Hepatocyte (in vitro differentiated cells): ENCODE results near the gene RASGRP4. TPM values are rescaled to one million over a fixed set of nuclear protein-coding genes. Genes with fewer than 3 reads are reported as not detected.
"Not testable (repeated sequence)": the region's sequence is repeated elsewhere in the genome, so short reads cannot be mapped to it uniquely, and the experiment has no call there.

ENCODE experiments used
- DNase-seq: peaks from one replicate; pipeline ENCODE4 v3.0.0-alpha.2; 2016; ENCODE audit warnings: low spot score
- H2AFZ ChIP-seq: fragments of 200-600 bp; sonication (generic); 2 replicates; pipeline ENCODE4 v1.6.0; 2016; ENCODE audit warnings: antibody characterized with exemption, mild to moderate bottlenecking
- H3K27ac ChIP-seq: fragments of 200-600 bp; sonication (generic); 2 replicates; pipeline ENCODE4 v1.5.1; 2016; ENCODE audit warnings: mild to moderate bottlenecking
- H3K27me3 ChIP-seq: fragments of 200-600 bp; sonication (generic); 2 replicates; pipeline ENCODE4 v1.6.1; 2016
- H3K36me3 ChIP-seq: fragments of 200-600 bp; sonication (generic); replicated peaks from 2 replicates; pipeline ENCODE4 v1.5.1; 2016; ENCODE audit warnings: low read depth; ENCODE audit not compliant: insufficient read depth
- H3K4me1 ChIP-seq: fragments of 200-600 bp; sonication (generic); 2 replicates; pipeline ENCODE4 v1.5.1; 2016; ENCODE audit warnings: mild to moderate bottlenecking, moderate library complexity; ENCODE audit not compliant: insufficient read depth
- H3K4me2 ChIP-seq: fragments of 200-600 bp; sonication (generic); 2 replicates; pipeline ENCODE4 v1.6.0; 2016
- H3K4me3 ChIP-seq: fragments of 200-600 bp; sonication (generic); 2 replicates; pipeline ENCODE4 v1.5.1; 2016; ENCODE audit warnings: mild to moderate bottlenecking
- H3K79me2 ChIP-seq: fragments of 200-600 bp; sonication (generic); 2 replicates; pipeline ENCODE4 v1.6.0; 2017; ENCODE audit warnings: mild to moderate bottlenecking
- H3K9me2 ChIP-seq: fragments of 200-600 bp; sonication (generic); replicated peaks from 2 replicates; pipeline ENCODE4 v1.6.0; 2017; ENCODE audit warnings: mild to moderate bottlenecking; ENCODE audit not compliant: insufficient read depth
- H3K9me3 ChIP-seq: fragments of 200-600 bp; sonication (generic); 2 replicates; pipeline ENCODE4 v1.5.1; 2016; ENCODE audit warnings: low read depth, mild to moderate bottlenecking
- H4K20me1 ChIP-seq: fragments of 200-600 bp; sonication (generic); 2 replicates; pipeline ENCODE4 v1.6.0; 2016; ENCODE audit warnings: mild to moderate bottlenecking; ENCODE audit not compliant: insufficient read depth, poor library complexity, severe bottlenecking
- CTCF ChIP-seq: fragments of 200-600 bp; sonication (generic); IDR thresholded peaks from 2 replicates; pipeline ENCODE4 v1.5.1; 2016; ENCODE audit warnings: antibody characterized with exemption, mild to moderate bottlenecking; ENCODE audit not compliant: poor library complexity
- EZH2 ChIP-seq: fragments of 200-600 bp; sonication (generic); IDR thresholded peaks from 2 replicates; pipeline ENCODE4 v1.6.1; 2016; ENCODE audit warnings: antibody characterized with exemption, mild to moderate bottlenecking, borderline replicate concordance
- EZH2phosphoT487 ChIP-seq: fragments of 200-600 bp; sonication (generic); IDR thresholded peaks from one replicate; pipeline ENCODE4 v1.6.1; 2018; ENCODE audit warnings: antibody characterized with exemption, mild to moderate bottlenecking, low read depth, moderate library complexity; ENCODE audit not compliant: unreplicated experiment, severe bottlenecking
- WGBS: methylation state at CpG from one replicate; pipeline ENCODE4 v1.1.6; 2016; ENCODE audit warnings: low lambda C conversion rate; ENCODE audit errors: missing lambda C conversion rate; 5-methylcytosine and 5-hydroxymethylcytosine counted together
- polyA plus RNA-seq: library from polyadenylated mRNA; unstranded; fragments of >200 nt; fragmentation: Nextera tagmentation; extraction: Ambion mirVana; gene quantifications from 2 replicates; pipeline ENCODE4 v1.2.1, GENCODE V29; 2016
- total RNA-seq: library from RNA; depleted of rRNA; stranded (reverse); fragments of >200 nt; gene quantifications from 2 replicates; pipeline ENCODE4 v1.2.3, GENCODE V29; 2014

Gene RASGRP4
- total and polyA plus RNA-seq, 2 experiments from 2014 or later = 0.07 TPM; not detected in 1

- no peak overlapping the region for H2AFZ ChIP-seq
- H3K4me3 ChIP-seq = no peak overlapping the region
- H3K27me3 ChIP-seq = no peaks in the 10 kb centered on the region
- H3K79me2 ChIP-seq = no peaks in the 10 kb centered on the region
- H3K9me2 ChIP-seq = no peaks in the 10 kb centered on the region
- H3K9me3 ChIP-seq = no peaks in the 10 kb centered on the region
- H3K4me1 ChIP-seq = peaks cover 2% of the 10 kb centered on the region
- H4K20me1 ChIP-seq = no peaks in the 10 kb centered on the region
- TF ChIP-seq CTCF (no peak), EZH2 (no peak), EZH2phosphoT487 (no peak)
- DNase-seq = no peak
- WGBS = 69% methylated on average over 10 of the region's 11 CpGs
- no peak overlapping the region for H3K4me2 ChIP-seq
- no peak overlapping the region for H3K27ac ChIP-seq
- no peaks in the 10 kb centered on the region for H3K36me3 ChIP-seq
Observed at GRCh38 chr19:38412961-38413360, 13.1 kb downstream of the RASGRP4 start.

- Histone ChIP-seq H3K4me1 (no peaks in the 10 kb centered on the region), H2AFZ (no peak overlapping the region), H3K27ac (no peak overlapping the region), H3K4me3 (no peak overlapping the region), H3K4me2 (no peak overlapping the region), H3K36me3 (no peaks in the 10 kb centered on the region), H3K9me2 (no peaks in the 10 kb centered on the region), H4K20me1 (no peaks in the 10 kb centered on the region), H3K79me2 (no peaks in the 10 kb centered on the region), H3K9me3 (no peaks in the 10 kb centered on the region), H3K27me3 (no peaks in the 10 kb centered on the region)
- TF ChIP-seq CTCF (no peak), EZH2 (no peak), EZH2phosphoT487 (no peak)
- DNase-seq = no peak
- WGBS = 91% methylated on average over 8 of the region's 8 CpGs
Observed at GRCh38 chr19:38412491-38412890, 13.5 kb downstream of the RASGRP4 start.

- H3K4me2 ChIP-seq, DNase-seq: not testable (repeated sequence)
- WGBS = 95% methylated on average over 5 of the region's 5 CpGs
Observed at GRCh38 chr19:38411898-38412297, 14.1 kb downstream of the RASGRP4 start.

GRCh38 chr19:38411041-38411712, 14.8 kb downstream of the RASGRP4 start:
- no peak overlapping the region for H3K4me2 ChIP-seq
- no peaks in the 10 kb centered on the region for H3K79me2 ChIP-seq
- no peaks in the 10 kb centered on the region for H3K36me3 ChIP-seq
- H3K4me3 ChIP-seq = no peak overlapping the region
- H2AFZ ChIP-seq = no peak overlapping the region
- WGBS = 93% methylated on average over 13 of the region's 13 CpGs
- no peaks in the 10 kb centered on the region for H3K4me1 ChIP-seq
- no peaks in the 10 kb centered on the region for H4K20me1 ChIP-seq
- no peak for DNase-seq
- no peak overlapping the region for H3K27ac ChIP-seq
- no peak for TF ChIP-seq EZH2phosphoT487
- TF ChIP-seq CTCF = no peak
- no peaks in the 10 kb centered on the region for H3K9me2 ChIP-seq
- H3K9me3 ChIP-seq = no peaks in the 10 kb centered on the region
- H3K27me3 ChIP-seq = no peaks in the 10 kb centered on the region

More at GRCh38 chr19:38411898-38412297, 14.1 kb downstream of the RASGRP4 start:
- not testable (repeated sequence) for H3K27me3 ChIP-seq, H3K27ac ChIP-seq, H3K36me3 ChIP-seq, H3K4me1 ChIP-seq, H4K20me1 ChIP-seq, H3K9me2 ChIP-seq, H2AFZ ChIP-seq, H3K4me3 ChIP-seq, H3K79me2 ChIP-seq, H3K9me3 ChIP-seq

- not testable (repeated sequence) for H2AFZ ChIP-seq, H3K4me1 ChIP-seq, H3K4me2 ChIP-seq, H3K27ac ChIP-seq, H3K9me3 ChIP-seq, H4K20me1 ChIP-seq, H3K79me2 ChIP-seq, H3K36me3 ChIP-seq, DNase-seq, H3K9me2 ChIP-seq, H3K27me3 ChIP-seq, H3K4me3 ChIP-seq
- 95% methylated on average over 6 of the region's 6 CpGs for WGBS
Observed at GRCh38 chr19:38410407-38410806, 15.6 kb downstream of the RASGRP4 start.
